ENCODE results near the gene PFN3. TPM values are rescaled to one million over a fixed set of nuclear protein-coding genes. Genes with fewer than 3 reads are reported as not detected.

PFN3 gene
- total RNA-seq, 2 experiments from 2014 or later = not detected

DNA sequence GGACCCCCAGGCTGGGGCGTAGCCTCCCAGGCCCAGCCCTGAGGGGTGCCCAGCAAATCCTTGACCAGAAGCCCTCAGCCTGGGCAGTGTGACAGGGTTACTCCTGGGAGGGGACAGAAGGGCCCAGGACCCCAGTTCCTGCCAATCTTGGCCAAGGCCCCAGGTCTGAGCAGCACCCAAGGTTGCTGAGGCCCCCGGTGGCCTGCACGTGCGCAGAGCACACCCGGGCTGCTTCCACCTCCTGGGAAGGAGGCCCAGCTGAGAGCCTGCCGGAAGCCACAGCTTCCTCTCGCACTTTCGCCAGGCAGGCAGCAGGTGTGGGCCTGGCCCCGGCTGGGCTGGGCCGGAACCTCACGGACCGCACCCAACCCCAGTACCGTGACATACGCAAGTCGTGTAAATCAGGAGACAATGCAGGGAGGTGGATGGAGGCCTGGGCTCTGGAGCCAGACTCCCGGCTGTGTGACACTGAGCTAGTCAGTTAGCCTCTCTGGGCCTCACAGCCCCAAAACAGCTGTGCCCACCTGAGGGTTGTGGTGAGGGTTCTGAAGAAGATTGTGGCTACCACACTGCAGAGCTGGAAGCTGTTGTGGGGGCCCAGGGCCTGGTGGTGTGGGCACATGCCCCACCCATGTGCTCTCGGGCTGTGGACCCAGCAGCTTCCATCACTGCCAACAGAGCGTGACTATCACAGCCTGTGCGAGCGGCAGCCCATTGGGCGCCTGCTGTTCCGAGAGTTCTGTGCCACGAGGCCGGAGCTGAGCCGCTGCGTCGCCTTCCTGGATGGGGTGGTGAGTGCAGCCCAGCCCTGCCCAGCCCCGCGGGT is 31.1 kb upstream of the PFN3 start:
- no peaks in the 10 kb centered on the region for H3K27me3 Mint-ChIP-seq
- no peaks in the 10 kb centered on the region for H3K9me3 Mint-ChIP-seq
- H3K27ac Mint-ChIP-seq = peak overlapping the region; percentile 97
- peaks cover 55% of the 10 kb centered on the region for H3K4me1 Mint-ChIP-seq
- peak; percentile 81 for DNase-seq
- H3K4me3 Mint-ChIP-seq = peak overlapping the region; percentile 95
- H3K36me3 Mint-ChIP-seq = peaks cover 59% of the 10 kb centered on the region

DNA sequence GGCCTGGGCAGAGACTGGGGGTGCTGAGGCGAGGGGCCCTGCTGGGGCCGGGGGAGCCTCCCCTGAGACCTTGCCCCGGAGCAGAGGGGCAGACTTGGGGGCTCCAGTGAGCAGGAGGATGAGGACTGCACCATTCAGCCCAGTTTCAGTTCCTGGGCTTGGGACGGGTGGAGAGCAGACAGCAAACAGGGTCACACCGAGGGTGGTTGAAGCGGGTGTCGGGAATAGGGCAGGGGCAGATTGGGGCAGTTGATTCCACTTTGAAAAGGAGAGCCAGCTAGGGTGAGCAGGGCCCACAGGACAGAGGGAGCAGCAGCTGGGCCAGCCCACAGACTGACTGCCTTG is 30.5 kb upstream of the PFN3 start:
- Mint-ChIP-seq H3K4me1 (peaks cover 55% of the 10 kb centered on the region), H3K36me3 (peaks cover 58% of the 10 kb centered on the region)

DNA sequence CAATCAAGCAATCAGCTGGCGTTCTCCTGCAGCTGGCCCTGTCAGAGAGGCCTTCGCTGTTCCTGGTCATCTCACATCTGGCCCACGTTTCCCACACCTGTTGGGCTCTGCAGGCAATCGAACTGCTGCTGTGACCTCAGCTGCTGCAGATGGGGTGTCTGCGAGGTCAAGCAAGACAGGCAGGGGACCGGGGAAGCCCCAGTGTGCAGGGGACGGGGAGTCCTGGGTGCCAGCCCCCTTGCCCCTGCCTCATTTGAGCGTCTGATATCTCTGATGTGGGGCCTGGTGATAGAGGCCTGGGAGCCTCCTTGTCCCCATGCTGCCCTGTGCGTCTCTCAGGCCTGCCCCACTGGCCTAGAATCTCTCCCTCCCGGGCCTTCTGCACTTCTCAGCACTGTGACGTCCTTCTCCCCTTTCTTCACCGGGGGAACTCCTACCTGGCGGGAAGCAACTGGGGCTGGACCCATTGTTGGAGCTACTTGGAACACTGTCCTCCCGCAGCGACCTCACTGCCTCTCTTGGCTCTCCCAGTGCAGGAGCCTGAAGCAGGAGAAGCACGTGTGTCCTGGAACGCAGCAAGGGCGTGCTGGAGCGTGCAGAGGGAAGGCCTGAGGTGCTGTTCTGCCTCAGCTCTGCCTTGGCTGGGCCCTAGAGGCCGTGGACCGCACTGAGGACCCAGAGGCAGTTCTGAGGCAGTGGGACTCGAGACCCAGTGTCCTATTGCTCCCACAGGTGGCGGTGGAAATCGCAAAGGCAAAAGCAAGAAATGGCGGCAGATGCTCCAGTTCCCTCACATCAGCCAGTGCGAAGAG is 29.9 kb upstream of the PFN3 start:
- peak overlapping the region; percentile 97 for H3K27ac Mint-ChIP-seq
- peaks cover 2% of the 10 kb centered on the region for H3K9me3 Mint-ChIP-seq
- H3K27me3 Mint-ChIP-seq = peaks cover 3% of the 10 kb centered on the region
- peaks cover 56% of the 10 kb centered on the region for H3K4me1 Mint-ChIP-seq
- peaks cover 53% of the 10 kb centered on the region for H3K36me3 Mint-ChIP-seq
- peak overlapping the region; percentile 95 for H3K4me3 Mint-ChIP-seq
- no peak for DNase-seq

More for the DNA sequence above, 30.5 kb upstream of the PFN3 start:
- DNase-seq = no peak
- Mint-ChIP-seq H3K27ac (peak overlapping the region; percentile 97), H3K4me3 (peak overlapping the region; percentile 95), H3K9me3 (peaks cover 2% of the 10 kb centered on the region), H3K27me3 (peaks cover 3% of the 10 kb centered on the region)

DNA sequence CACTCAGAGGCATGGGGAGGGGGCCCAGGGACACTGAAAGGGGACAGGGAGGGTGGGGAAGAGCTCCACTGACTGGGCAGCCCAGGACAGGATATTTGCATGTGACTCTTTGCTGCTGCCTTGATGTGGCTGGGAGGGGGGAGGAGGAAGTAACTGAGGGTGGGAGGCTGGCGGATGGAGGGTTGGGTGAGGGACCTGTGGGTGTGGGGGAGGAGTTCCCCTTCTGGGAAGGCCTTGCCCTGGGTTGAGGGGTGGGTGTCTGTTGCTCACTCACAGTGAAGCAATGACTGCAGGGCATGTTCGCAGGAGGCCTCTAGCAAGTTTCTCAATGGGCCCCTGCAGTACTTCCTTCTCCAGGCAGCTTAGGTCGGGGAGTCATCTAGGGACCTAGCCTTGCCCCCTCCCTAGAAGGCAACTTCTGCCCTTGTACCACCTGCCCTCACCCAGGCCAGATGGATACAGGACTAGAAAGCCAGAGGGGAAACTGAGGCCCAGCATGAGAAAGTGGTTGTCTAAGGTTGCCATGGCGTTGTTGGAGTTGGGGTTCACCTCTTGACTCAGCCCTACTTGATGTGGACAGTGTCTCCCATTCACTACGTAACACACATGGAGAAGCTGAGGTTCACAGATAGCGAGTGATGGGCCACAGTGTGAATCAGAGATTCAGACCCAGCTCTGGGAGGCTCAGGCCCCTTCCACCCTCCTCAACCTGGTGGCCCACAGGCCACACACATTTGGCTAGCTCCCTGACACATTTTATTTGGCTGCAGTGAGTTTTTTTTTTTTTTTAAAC is 29.0 kb upstream of the PFN3 start:
- Mint-ChIP-seq H3K4me1 (peaks cover 57% of the 10 kb centered on the region), H3K27ac (peak overlapping the region; percentile 97), H3K4me3 (peak overlapping the region; percentile 95), H3K27me3 (peaks cover 3% of the 10 kb centered on the region), H3K36me3 (peaks cover 49% of the 10 kb centered on the region), H3K9me3 (peaks cover 2% of the 10 kb centered on the region)
- peak; percentile 84 for DNase-seq

DNA sequence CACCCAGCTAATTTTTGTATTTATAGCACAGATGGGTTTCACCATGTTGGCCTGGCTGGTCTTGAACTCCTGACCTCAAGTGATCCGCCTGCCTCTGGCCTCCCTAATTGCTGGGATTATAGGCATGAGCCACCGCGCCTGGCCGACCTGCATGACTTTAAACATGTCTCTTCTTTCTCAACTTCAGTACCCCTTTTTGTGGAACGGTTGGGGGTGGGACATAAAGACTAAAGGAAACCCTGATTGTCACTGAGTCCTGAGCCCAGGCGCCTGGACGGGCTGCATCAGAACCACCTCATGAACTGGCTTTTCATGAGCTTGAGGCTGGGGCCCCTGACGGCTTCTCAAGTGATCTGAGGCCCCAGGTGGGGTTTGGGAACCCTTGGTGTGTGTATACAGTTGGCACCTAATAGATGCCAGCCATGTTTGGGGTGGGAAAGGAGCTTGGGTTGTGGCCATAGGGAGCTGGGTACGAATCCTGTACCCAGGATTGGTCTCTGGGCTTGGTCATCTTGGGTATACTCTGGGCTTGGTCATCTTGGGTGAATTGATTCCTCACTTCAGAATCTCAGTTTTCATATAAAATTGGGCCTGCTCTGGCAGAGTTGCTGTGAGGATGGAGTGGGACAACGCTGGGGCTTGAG is 28.2 kb upstream of the PFN3 start:
- peaks cover 54% of the 10 kb centered on the region for H3K4me1 Mint-ChIP-seq
- H3K9me3 Mint-ChIP-seq = peaks cover 2% of the 10 kb centered on the region
- no peak for DNase-seq
- peak overlapping the region; percentile 97 for H3K27ac Mint-ChIP-seq
- H3K27me3 Mint-ChIP-seq = peaks cover 3% of the 10 kb centered on the region
- peak overlapping the region; percentile 95 for H3K4me3 Mint-ChIP-seq
- peaks cover 43% of the 10 kb centered on the region for H3K36me3 Mint-ChIP-seq

DNA sequence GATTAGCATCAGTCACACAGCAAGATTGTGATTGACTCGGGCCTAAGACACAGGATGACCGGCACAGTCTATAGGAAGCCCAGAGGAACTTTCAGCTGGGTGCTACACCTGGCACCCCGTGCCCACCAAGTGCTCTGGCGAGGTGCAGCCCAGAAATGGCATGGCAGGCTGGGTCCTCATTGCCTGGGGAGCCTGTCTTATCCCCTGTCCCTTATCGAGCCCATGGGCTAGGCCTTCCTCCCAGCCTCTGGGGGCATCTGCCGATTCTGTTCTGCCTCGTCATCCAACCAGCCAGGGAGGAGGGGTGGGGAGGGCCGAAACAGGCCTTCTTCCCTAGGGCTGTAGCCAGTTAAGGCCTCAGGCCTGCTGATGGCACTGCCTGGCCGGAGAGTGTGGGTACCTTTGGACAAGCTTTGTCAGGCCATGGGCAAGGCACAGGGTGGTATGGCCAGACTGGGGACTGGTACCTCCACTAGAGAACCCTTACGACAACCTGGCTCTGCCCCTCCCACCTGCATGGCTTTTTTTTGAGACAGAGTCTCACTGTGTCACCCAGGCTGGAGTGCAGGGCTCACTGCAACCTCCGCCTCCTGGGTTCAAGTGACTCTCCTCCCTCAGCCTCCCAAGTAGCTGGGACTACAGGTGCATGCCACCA is 27.6 kb upstream of the PFN3 start:
- Mint-ChIP-seq H3K36me3 (peaks cover 38% of the 10 kb centered on the region), H3K4me1 (peaks cover 51% of the 10 kb centered on the region), H3K9me3 (peaks cover 2% of the 10 kb centered on the region), H3K27ac (peak overlapping the region; percentile 97), H3K27me3 (peaks cover 3% of the 10 kb centered on the region), H3K4me3 (peak overlapping the region; percentile 95)
- no peak for DNase-seq

DNA sequence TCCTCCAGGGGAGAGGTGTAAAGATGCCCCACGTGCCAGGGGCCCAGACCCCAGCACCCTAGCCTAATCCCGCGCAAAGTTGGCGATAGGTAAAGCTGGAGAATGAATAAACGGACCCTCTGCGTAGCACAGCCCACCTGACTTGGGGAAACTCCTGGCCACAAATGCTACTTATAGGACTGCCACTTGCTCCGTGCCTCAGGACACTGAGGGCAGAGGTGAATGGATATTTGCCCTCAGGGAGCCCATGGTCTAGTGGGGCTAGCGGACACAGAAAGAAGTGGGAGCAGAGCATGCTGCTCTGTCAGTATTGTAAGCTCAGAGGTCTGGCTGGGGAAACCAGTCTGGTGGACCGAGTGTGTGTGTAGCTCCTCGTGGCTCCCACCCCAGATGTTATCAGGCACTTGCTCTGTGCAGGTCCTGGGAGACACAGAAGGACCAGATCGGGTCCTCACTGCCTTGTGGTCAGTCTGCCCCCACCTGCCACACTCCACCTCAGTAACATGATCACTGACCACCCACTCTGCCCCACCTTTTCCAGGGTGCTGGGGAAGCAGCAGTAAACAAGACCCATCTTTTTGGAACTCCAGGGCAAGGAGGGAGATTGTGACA is 26.9 kb upstream of the PFN3 start:
- Mint-ChIP-seq H3K27ac (peak overlapping the region; percentile 97), H3K4me1 (peaks cover 48% of the 10 kb centered on the region), H3K27me3 (peaks cover 3% of the 10 kb centered on the region), H3K9me3 (peaks cover 2% of the 10 kb centered on the region), H3K36me3 (peaks cover 35% of the 10 kb centered on the region), H3K4me3 (peak overlapping the region; percentile 95)
- DNase-seq = no peak

DNA sequence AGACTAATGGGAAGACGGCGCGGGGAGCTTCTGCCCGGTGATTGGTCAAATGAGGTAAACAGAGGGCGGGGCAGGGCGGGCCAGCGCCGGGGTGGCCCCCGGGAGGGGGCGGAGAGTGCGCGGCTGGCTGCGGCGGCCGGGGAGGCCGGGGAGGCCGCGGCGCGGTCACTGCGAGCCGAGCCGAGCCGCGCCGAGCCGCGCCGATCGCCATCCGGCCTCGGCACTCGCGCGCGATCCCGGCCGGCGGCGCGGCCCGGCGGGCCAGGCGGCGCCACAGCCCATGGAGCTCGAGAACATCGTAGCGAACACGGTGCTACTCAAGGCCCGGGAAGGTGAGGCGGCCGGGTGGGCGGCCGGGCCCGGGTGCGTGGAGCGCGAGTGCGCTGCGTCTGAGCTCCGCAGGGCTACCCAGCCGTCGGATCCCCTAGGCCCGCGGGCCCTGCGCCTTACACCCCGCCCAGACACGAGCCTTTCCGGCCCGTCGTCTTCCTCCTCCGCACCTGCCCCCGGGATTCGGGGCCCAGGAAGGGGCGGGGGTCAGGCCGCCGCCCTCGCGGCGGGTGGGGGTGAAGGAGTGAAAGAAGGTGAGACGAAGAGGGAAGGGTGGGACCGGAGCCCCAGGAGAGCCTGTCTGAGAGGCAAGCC is 26.2 kb upstream of the PFN3 start, which contains the start of gene GRK6:
Gene GRK6 (plus strand): TSS at position 111 of the 645 bp plus-strand sequence. CDS start 170 bp downstream, at position 281.
- Mint-ChIP-seq H3K27me3 (peaks cover 3% of the 10 kb centered on the region), H3K4me1 (peaks cover 43% of the 10 kb centered on the region), H3K36me3 (peaks cover 30% of the 10 kb centered on the region), H3K4me3 (peak within 1 kb of the TSS; percentile 95), H3K9me3 (peaks cover 2% of the 10 kb centered on the region), H3K27ac (peak within 1 kb of the TSS; percentile 97)
- DNase-seq = peak; percentile 79

DNA sequence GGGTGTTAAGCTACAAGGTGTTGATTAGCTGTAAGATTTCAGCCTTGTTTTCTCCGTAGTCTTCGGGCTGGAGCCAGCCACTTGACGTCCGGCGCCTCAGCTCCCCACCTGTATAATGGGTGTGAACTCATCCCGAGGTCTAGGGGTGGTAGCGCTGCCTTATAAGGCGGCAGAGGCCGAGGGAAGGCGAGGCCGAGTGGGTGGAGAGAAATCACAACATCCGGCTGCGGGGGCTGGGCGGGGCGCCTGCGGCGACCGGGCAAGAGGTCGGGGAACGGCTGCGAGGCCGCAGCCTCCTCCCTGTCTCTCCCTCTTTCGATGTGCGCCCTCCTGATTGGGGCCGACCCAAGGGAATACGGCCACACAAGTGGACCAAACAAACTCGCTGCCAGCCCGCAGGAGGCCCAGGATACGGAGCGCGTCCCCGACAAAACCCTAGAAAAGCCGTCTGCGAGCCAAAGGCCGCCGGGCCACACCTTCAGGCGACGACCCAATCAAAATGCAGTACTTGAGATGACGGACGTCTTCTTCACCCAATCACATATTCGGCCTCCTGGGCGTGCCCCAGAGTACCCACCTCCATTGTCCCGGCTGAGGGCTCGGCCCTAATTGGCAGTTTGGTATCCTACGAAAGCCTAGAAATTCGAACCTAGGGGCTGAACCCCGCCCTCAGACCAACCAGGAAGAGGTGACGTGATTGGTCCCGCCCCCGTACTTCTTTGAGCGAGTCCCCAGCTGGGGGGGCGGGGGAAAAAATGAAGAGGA is 25.5 kb upstream of the PFN3 start:
- peaks cover 27% of the 10 kb centered on the region for H3K36me3 Mint-ChIP-seq
- H3K27me3 Mint-ChIP-seq = peaks cover 3% of the 10 kb centered on the region
- peak overlapping the region; percentile 94 for H3K27ac Mint-ChIP-seq
- H3K4me1 Mint-ChIP-seq = peaks cover 37% of the 10 kb centered on the region
- peak; percentile 98 for DNase-seq
- H3K9me3 Mint-ChIP-seq = peaks cover 2% of the 10 kb centered on the region
- H3K4me3 Mint-ChIP-seq = peak overlapping the region; percentile 87

DNA sequence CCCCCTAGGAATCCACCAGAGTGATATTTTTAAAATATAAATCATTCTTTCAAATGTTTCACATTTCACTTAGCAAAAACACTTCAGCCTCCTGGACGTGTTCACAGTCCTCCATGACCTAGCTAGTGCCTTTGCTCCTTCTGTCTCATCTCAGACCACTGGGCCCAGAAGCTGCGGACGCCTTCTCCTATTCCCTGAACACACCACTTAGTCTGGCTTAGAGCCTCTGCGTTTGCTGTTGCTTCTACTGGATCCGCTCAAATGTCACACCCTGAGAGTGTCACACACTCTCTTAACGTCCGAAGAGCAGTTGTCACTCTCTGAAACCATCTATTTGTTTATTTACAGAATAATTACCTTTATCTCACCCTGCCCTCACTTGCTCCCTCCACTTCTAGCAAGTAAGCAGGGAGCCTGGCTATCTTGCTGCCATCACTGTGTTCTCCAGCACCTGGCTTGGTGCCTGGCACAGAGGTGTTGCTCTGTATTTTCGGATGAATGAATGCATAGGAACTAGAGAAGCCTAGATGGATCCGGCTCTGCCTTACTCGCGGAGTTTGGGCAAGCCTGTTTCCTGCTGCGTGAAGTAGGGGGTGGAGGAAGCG is 24.8 kb upstream of the PFN3 start:
- DNase-seq = no peak
- H3K4me3 Mint-ChIP-seq = peak overlapping the region; percentile 87
- peaks cover 3% of the 10 kb centered on the region for H3K27me3 Mint-ChIP-seq
- peaks cover 2% of the 10 kb centered on the region for H3K9me3 Mint-ChIP-seq
- peaks cover 20% of the 10 kb centered on the region for H3K36me3 Mint-ChIP-seq
- H3K4me1 Mint-ChIP-seq = peaks cover 30% of the 10 kb centered on the region
- H3K27ac Mint-ChIP-seq = peak overlapping the region; percentile 94

DNA sequence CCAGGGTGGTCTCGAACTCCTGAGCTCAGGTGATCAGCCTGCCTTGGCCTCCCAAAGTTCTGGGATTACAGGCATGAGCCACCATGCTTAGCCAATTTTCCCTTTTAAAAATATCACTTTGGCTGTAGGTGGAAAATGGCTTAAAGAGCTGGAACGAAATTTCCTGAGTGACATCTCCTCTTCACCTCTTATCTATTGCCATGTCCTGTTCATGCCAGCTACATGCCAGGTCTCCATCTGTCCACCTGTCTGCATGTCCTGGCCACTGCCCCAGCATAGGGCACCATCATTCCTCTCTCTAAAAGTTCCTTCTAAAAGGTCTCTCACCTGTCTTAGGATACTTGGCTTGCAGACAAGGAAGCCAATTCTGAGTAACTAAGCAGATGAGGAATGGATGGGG is 23.2 kb upstream of the PFN3 start:
- no peak overlapping the region for H3K27ac Mint-ChIP-seq
- H3K9me3 Mint-ChIP-seq = peaks cover 2% of the 10 kb centered on the region
- peaks cover 14% of the 10 kb centered on the region for H3K4me1 Mint-ChIP-seq
- H3K27me3 Mint-ChIP-seq = peaks cover 3% of the 10 kb centered on the region
- no peak for DNase-seq
- no peak overlapping the region for H3K4me3 Mint-ChIP-seq
- peaks cover 15% of the 10 kb centered on the region for H3K36me3 Mint-ChIP-seq

DNA sequence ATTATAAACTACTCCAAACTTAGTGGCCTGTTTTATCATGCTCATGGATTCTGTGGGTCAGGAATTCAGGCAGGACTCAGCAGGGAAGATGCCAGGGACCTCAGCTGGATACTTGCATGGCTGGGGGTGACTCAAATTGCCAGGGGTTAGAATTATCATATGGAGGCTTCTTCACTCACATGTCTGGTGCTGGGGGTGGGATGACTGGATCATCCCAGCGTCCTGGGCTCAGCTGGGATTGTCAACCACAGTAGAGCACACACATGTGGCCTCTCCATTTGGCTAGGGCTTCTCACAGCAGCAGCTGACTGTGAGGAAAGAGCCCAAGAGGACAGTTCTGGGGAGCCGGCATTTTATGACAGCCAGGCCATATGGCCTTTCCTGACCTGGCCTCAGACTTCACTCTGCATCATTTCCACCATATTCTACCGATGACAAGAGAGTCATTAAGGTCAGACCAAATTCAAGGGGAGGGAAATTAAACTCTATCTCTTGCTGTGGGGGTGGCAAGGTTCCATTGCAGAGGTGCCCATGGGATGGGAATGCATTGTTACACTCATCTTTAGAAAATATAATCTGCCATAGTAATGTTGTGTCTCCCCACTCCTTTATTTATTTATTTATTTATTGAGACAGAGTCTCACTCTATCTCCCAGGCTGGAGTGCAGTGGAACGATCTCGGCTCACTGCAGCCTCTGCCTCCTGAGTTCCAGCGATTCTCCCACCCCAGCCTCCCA is 20.8 kb upstream of the PFN3 start:
- Mint-ChIP-seq H3K9me3 (peaks cover under 1% of the 10 kb centered on the region), H3K4me1 (peaks cover 9% of the 10 kb centered on the region), H3K27ac (no peak overlapping the region), H3K27me3 (peaks cover under 1% of the 10 kb centered on the region), H3K36me3 (no peaks in the 10 kb centered on the region), H3K4me3 (no peak overlapping the region)
- no peak for DNase-seq
